ENCODE measurements around the gene HEY2.

Gene HEY2

GRCh38 chr6:125746019-125746414 is 3.4 kb upstream of the HEY2 start:
- H3K4me2 ChIP-seq (ENCODE audit: low read depth, low read length, poor library complexity, severe bottlenecking), result no peak overlapping the region
- H3K4me3 ChIP-seq (ENCODE audit: low read length, poor library complexity, severe bottlenecking), result no peak overlapping the region
- H4K20me1 ChIP-seq (ENCODE audit: insufficient read depth, low read length, poor library complexity, severe bottlenecking), result no peaks in the 10 kb centered on the region
- no peak overlapping the region for H2AFZ ChIP-seq (ENCODE audit: low read length)
- H3F3A ChIP-seq (ENCODE audit: low read depth), result no peaks in the 10 kb centered on the region
- no peak overlapping the region for H3K9ac ChIP-seq (ENCODE audit: low read depth, low read length, poor library complexity, severe bottlenecking)
- H3K79me2 ChIP-seq (ENCODE audit: insufficient read depth, low read length), result no peaks in the 10 kb centered on the region
- H3K9me3 ChIP-seq (ENCODE audit: insufficient read depth, low read depth, low read length), result no peaks in the 10 kb centered on the region
- no peaks in the 10 kb centered on the region for H3K9me2 ChIP-seq (replicated peaks; ENCODE audit: low read depth, low read length)
- H3K27me3 ChIP-seq (ENCODE audit: insufficient read depth, low read length, poor library complexity, severe bottlenecking), result peaks cover 4% of the 10 kb centered on the region
- TF ChIP-seq EZH2phosphoT487 (IDR thresholded peaks at IDR 0.05; ENCODE audit: borderline replicate concordance), result no peak
- no peak for TF ChIP-seq CTCF (conservative IDR thresholded peaks at IDR 0.05; ENCODE audit: low read length)
- no peaks in the 10 kb centered on the region for H3K36me3 ChIP-seq (ENCODE audit: insufficient read depth, low read length)
- H3K4me1 ChIP-seq (ENCODE audit: insufficient read depth, low read length, poor library complexity, severe bottlenecking), result no peaks in the 10 kb centered on the region

- no peak for TF ChIP-seq EZH2phosphoT487 (IDR thresholded peaks at IDR 0.05; ENCODE audit: borderline replicate concordance)
- TF ChIP-seq CTCF (conservative IDR thresholded peaks at IDR 0.05; ENCODE audit: low read length), result no peak
- H4K20me1 ChIP-seq (ENCODE audit: insufficient read depth, low read length, poor library complexity, severe bottlenecking), result no peaks in the 10 kb centered on the region
- no peak overlapping the region for H3K9ac ChIP-seq (ENCODE audit: low read depth, low read length, poor library complexity, severe bottlenecking)
- H3K79me2 ChIP-seq (ENCODE audit: insufficient read depth, low read length), result no peaks in the 10 kb centered on the region
- peaks cover 4% of the 10 kb centered on the region for H3K27me3 ChIP-seq (ENCODE audit: insufficient read depth, low read length, poor library complexity, severe bottlenecking)
- H3K9me2 ChIP-seq (replicated peaks; ENCODE audit: low read depth, low read length), result no peaks in the 10 kb centered on the region
- H3K9me3 ChIP-seq (ENCODE audit: insufficient read depth, low read depth, low read length), result no peaks in the 10 kb centered on the region
- H3K4me1 ChIP-seq (ENCODE audit: insufficient read depth, low read length, poor library complexity, severe bottlenecking), result no peaks in the 10 kb centered on the region
- H2AFZ ChIP-seq (ENCODE audit: low read length), result no peak overlapping the region
- H3K36me3 ChIP-seq (ENCODE audit: insufficient read depth, low read length), result no peaks in the 10 kb centered on the region
- H3F3A ChIP-seq (ENCODE audit: low read depth), result no peaks in the 10 kb centered on the region
- no peak overlapping the region for H3K4me2 ChIP-seq (ENCODE audit: low read depth, low read length, poor library complexity, severe bottlenecking)
- no peak overlapping the region for H3K4me3 ChIP-seq (ENCODE audit: low read length, poor library complexity, severe bottlenecking)
Observed at GRCh38 chr6:125746731-125747588, 2.5 kb upstream of the HEY2 start.

- TF ChIP-seq EZH2phosphoT487 (IDR thresholded peaks at IDR 0.05; ENCODE audit: borderline replicate concordance) (no peak), CTCF (conservative IDR thresholded peaks at IDR 0.05; ENCODE audit: low read length) (no peak)
- H3K9me2 ChIP-seq (replicated peaks; ENCODE audit: low read depth, low read length), result no peaks in the 10 kb centered on the region
Observed at GRCh38 chr6:125747589-125748405, 1.6 kb upstream of the HEY2 start.

More at GRCh38 chr6:125747589-125748405, 1.6 kb upstream of the HEY2 start:
- Histone ChIP-seq H2AFZ (ENCODE audit: low read length) (no peak overlapping the region), H3K27me3 (ENCODE audit: insufficient read depth, low read length, poor library complexity, severe bottlenecking) (peaks cover 4% of the 10 kb centered on the region), H3K9ac (ENCODE audit: low read depth, low read length, poor library complexity, severe bottlenecking) (no peak overlapping the region), H3K79me2 (ENCODE audit: insufficient read depth, low read length) (no peaks in the 10 kb centered on the region), H3K9me3 (ENCODE audit: insufficient read depth, low read depth, low read length) (no peaks in the 10 kb centered on the region), H3K4me3 (ENCODE audit: low read length, poor library complexity, severe bottlenecking) (no peak overlapping the region), H3K36me3 (ENCODE audit: insufficient read depth, low read length) (no peaks in the 10 kb centered on the region), H3K4me1 (ENCODE audit: insufficient read depth, low read length, poor library complexity, severe bottlenecking) (no peaks in the 10 kb centered on the region), H4K20me1 (ENCODE audit: insufficient read depth, low read length, poor library complexity, severe bottlenecking) (no peaks in the 10 kb centered on the region), H3F3A (ENCODE audit: low read depth) (no peaks in the 10 kb centered on the region), H3K4me2 (ENCODE audit: low read depth, low read length, poor library complexity, severe bottlenecking) (no peak overlapping the region)

Data from Loucy (cell line).